K562 (cell line): Measurements from ENCODE around the gene PSMA7. TPM values are rescaled to one million over a fixed set of nuclear protein-coding genes. Genes with fewer than 3 reads are reported as not detected.

Source experiments
- C11orf30 ChIP-seq: fragments of 450-650 bp; IDR thresholded peaks from 2 replicates; pipeline ENCODE4 v1.6.1; 2016; ENCODE audit warnings: low read depth, mild to moderate bottlenecking
- CHCHD3 ChIP-seq: fragments of 250-450 bp; sonication (Bioruptor Pico); IDR thresholded peaks from 2 replicates; pipeline ENCODE4 v2.1.2; 2022; ENCODE audit warnings: mild to moderate bottlenecking
- DLX4 ChIP-seq: fragments of 250-450 bp; sonication (Bioruptor Pico); IDR thresholded peaks from 2 replicates; pipeline ENCODE4 v1.6.1; 2021; ENCODE audit warnings: mild to moderate bottlenecking
- FOXJ2 ChIP-seq: fragments of 200-800 bp; sonication (Bioruptor generic); IDR thresholded peaks from 2 replicates; pipeline ENCODE4 v1.6.1; 2016; ENCODE audit warnings: missing genetic modification characterization, missing compliant biosample characterization
- GATAD2B ChIP-seq: fragments of 450-650 bp; IDR thresholded peaks from 2 replicates; pipeline ENCODE4 v1.6.1; 2017; ENCODE audit warnings: mild to moderate bottlenecking, borderline replicate concordance
- HMG20B ChIP-seq: fragments of 250-450 bp; sonication (Bioruptor Pico); IDR thresholded peaks from 2 replicates; pipeline ENCODE4 v1.5.0; 2021; ENCODE audit warnings: mild to moderate bottlenecking
- MTA1 ChIP-seq: fragments of 450-650 bp; IDR thresholded peaks from 2 replicates; pipeline ENCODE4 v1.6.1; 2017; ENCODE audit warnings: borderline replicate concordance
- MTF1 ChIP-seq: fragments of 250-450 bp; sonication (Bioruptor Pico); IDR thresholded peaks from 2 replicates; pipeline ENCODE4 v1.9.0; 2021; ENCODE audit warnings: moderate library complexity, mild to moderate bottlenecking, inconsistent platforms, borderline replicate concordance
- NONO ChIP-seq, 2 experiments: fragments of 200-400 bp in 1 of 2; fragments of 450-650 bp in 1 of 2; formaldehyde crosslinking in 1 of 2; IDR thresholded peaks; 2 replicates each; pipeline ENCODE4 v1.6.1; 2017; ENCODE audit warnings: low read depth in 2 of 2, mild to moderate bottlenecking in 2 of 2, moderate library complexity in 2 of 2, low read length in 1 of 2
- NR3C1 ChIP-seq: sonication (generic); formaldehyde crosslinking; IDR thresholded peaks from 2 replicates; pipeline ENCODE4 v1.8.1; 2022; ENCODE audit warnings: missing genetic modification reagents
- RAD21 ChIP-seq, 2 experiments: fragments of 250-450 bp in 1 of 2; fragments of 450-650 bp in 1 of 2; sonication (Bioruptor Pico) in 1 of 2; formaldehyde crosslinking in 1 of 2; IDR thresholded peaks in 1 of 2; conservative IDR thresholded peaks in 1 of 2; 2 replicates each; pipeline versions ENCODE4 v1.4.0 to v1.8.0; 2020 to 2022; ENCODE audit warnings: mild to moderate bottlenecking in 2 of 2, moderate library complexity in 1 of 2
- RB1 ChIP-seq: fragments of 450-650 bp; IDR thresholded peaks from 2 replicates; pipeline ENCODE4 v1.6.1; 2017; ENCODE audit warnings: low read depth, mild to moderate bottlenecking
- RUNX1 ChIP-seq: sonication (generic); IDR thresholded peaks from 2 replicates; pipeline ENCODE4 v1.6.1; 2016; ENCODE audit warnings: antibody characterized with exemption, low read depth
- SAFB ChIP-seq: fragments of 200-400 bp; formaldehyde crosslinking; IDR thresholded peaks from 2 replicates; pipeline ENCODE4 v1.6.1; 2017; ENCODE audit warnings: low read depth, low read length, borderline replicate concordance
- SUPT5H ChIP-seq: fragments of 450-650 bp; IDR thresholded peaks from 2 replicates; pipeline ENCODE4 v1.6.1; 2016
- TRIM24 ChIP-seq, 2 experiments: fragments of 450-650 bp; IDR thresholded peaks; 2 replicates each; pipeline ENCODE4 v1.6.1; 2016
- ZBED1 ChIP-seq: IDR thresholded peaks from 2 replicates; pipeline ENCODE4 v1.6.1; 2014
- ZFP36 ChIP-seq: fragments of 150-350 bp; IDR thresholded peaks from 2 replicates; pipeline ENCODE4 v1.6.1; 2018; ENCODE audit warnings: low read length, low read depth; ENCODE audit not compliant: partially characterized antibody
- ZNF41 ChIP-seq: fragments of 250-450 bp; sonication (Bioruptor Pico); conservative IDR thresholded peaks from 2 replicates; pipeline ENCODE4 v1.4.0; 2020; ENCODE audit warnings: mild to moderate bottlenecking
- polyA plus RNA-seq, 8 experiments: library from polyadenylated mRNA; depleted of rRNA in 4 of 8; stranded (reverse) in 5 of 8; unstranded in 3 of 8; fragments of >200 nt; fragmentation: Nextera tagmentation in 2 of 8; fragmentation: Illumina TruSeq in 1 of 8; extraction: Ambion mirVana in 2 of 8; extraction: Trizol in 1 of 8; gene quantifications; 2 replicates each; pipeline versions ENCODE4 v1.2.1 to v1.2.3, GENCODE V29; 2011 to 2014; ENCODE audit warnings: inconsistent platforms in 1 of 8, missing spikeins in 1 of 8
- total RNA-seq, 7 experiments: library from RNA; depleted of rRNA in 6 of 7; stranded (reverse); fragments of >200 nt in 6 of 7; fragmentation: Illumina TruSeq in 2 of 7; extraction: Trizol in 2 of 7; gene quantifications; 2 replicates each; pipeline versions ENCODE4 v1.2.1 to v1.2.3, GENCODE V29; 2011 to 2021; ENCODE audit warnings: low replicate concordance in 1 of 7
- TF ChIP-seq, protein P1 (sequence below): sonication (generic); formaldehyde crosslinking; IDR thresholded peaks from 2 replicates; pipeline ENCODE4 v1.8.1; 2023; ENCODE audit warnings: mild to moderate bottlenecking, missing genetic modification reagents
- TF ChIP-seq, protein P2 (sequence below): fragments of 250-450 bp; sonication (Bioruptor Pico); IDR thresholded peaks from 2 replicates; pipeline ENCODE4 v1.8.0; 2022; ENCODE audit warnings: moderate library complexity, mild to moderate bottlenecking, inconsistent platforms
- TF ChIP-seq, protein P3 (sequence below), 3 experiments: IDR thresholded peaks in 2 of 3; conservative IDR thresholded peaks in 1 of 3; 2 replicates each; pipeline ENCODE4 v1.5.1; 2011 to 2012; ENCODE audit warnings: low read length in 3 of 3, mild to moderate bottlenecking in 3 of 3, control low read depth in 2 of 3, improper control_type of control experiment in 1 of 3, inconsistent platforms in 1 of 3, low read depth in 1 of 3, mixed read lengths in 1 of 3, moderate library complexity in 1 of 3; ENCODE audit not compliant: insufficient read depth in 2 of 3

Gene PSMA7
- total and polyA plus RNA-seq, 9 of the 15 experiments (the other 6 are each of a cell fraction or from before 2014, with no cell fraction given), result 257 to 510 (median 393) TPM

DNA sequence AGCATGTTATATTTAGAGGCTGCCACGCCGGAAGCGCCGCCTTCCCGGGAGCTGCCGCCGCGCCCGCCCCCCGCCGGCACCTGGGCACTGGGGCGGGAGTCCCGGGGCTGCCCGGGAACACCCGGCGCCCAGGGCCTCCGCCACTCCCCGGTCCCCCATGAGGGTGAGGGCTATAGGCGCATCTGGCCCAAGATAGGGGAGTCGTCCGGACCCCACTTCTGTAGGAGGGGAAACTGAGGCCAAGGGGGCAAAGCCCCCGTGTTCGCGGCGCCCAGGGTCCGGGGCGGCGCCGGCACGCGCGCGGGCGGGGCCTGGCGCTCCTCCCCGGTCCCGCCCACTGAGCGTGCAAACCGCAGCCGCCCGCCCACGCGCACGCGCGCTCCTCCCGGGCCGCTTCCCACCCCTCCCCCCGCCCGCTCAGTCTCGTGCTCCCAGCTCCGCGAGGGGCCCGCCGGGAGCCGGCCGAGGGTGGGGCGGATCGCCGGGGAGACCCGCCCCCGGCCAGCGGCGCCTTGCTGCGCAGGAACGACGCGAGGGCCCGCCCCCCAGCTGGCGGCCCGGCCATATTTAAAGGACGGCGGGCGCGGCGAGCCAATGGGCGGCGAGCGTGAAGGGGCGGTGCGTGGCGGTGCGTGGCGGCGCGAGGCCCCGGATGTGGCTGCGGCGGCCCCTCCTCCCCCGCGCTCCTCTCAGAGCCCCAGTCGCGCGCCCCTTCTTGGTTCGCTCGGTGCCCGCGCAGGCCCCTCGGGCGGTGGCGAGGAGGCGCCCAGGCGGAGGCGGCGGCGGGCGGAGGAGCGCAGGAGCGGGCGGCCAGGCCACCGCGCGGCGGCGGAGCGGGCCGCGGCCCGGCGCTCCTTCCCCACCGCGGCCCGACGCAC lies 21.2 kb downstream of the PSMA7 start, which contains the start of gene LSM14B (continued):
- TF ChIP-seq ZNF41 (CRISPR knock-in tag), result no peak
- no peak for TF ChIP-seq RAD21 (CRISPR knock-in tag; conservative IDR thresholded peaks at IDR 0.05 in 1 of 2, IDR thresholded peaks at IDR 0.05 in 1 of 2)
- no peak for TF ChIP-seq ZBED1
- no peak for TF ChIP-seq SUPT5H
- TF ChIP-seq, protein P1, sequence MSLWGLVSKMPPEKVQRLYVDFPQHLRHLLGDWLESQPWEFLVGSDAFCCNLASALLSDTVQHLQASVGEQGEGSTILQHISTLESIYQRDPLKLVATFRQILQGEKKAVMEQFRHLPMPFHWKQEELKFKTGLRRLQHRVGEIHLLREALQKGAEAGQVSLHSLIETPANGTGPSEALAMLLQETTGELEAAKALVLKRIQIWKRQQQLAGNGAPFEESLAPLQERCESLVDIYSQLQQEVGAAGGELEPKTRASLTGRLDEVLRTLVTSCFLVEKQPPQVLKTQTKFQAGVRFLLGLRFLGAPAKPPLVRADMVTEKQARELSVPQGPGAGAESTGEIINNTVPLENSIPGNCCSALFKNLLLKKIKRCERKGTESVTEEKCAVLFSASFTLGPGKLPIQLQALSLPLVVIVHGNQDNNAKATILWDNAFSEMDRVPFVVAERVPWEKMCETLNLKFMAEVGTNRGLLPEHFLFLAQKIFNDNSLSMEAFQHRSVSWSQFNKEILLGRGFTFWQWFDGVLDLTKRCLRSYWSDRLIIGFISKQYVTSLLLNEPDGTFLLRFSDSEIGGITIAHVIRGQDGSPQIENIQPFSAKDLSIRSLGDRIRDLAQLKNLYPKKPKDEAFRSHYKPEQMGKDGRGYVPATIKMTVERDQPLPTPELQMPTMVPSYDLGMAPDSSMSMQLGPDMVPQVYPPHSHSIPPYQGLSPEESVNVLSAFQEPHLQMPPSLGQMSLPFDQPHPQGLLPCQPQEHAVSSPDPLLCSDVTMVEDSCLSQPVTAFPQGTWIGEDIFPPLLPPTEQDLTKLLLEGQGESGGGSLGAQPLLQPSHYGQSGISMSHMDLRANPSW (CRISPR knock-in tag), result no peak
- peak; percentile 92 for TF ChIP-seq GATAD2B
- no peak for TF ChIP-seq NR3C1
- peak; percentile 77 for TF ChIP-seq SAFB
- TF ChIP-seq, protein P2, sequence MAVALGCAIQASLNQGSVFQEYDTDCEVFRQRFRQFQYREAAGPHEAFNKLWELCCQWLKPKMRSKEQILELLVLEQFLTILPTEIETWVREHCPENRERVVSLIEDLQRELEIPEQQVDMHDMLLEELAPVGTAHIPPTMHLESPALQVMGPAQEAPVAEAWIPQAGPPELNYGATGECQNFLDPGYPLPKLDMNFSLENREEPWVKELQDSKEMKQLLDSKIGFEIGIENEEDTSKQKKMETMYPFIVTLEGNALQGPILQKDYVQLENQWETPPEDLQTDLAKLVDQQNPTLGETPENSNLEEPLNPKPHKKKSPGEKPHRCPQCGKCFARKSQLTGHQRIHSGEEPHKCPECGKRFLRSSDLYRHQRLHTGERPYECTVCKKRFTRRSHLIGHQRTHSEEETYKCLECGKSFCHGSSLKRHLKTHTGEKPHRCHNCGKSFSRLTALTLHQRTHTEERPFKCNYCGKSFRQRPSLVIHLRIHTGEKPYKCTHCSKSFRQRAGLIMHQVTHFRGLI (CRISPR knock-in tag), result no peak
- no peak; the same call in 1 of the 2 replicates for TF ChIP-seq RB1
- TF ChIP-seq DLX4 (CRISPR knock-in tag), result no peak
- no peak for TF ChIP-seq FOXJ2 (tag)
- no peak for TF ChIP-seq TRIM24 (IDR thresholded peaks at IDR 0.05)
- TF ChIP-seq MTA1, result no peak
- TF ChIP-seq ZFP36, result no peak
- TF ChIP-seq NONO (IDR thresholded peaks at IDR 0.05; ENCODE audit: low read depth in 2 of 2, low read length in 1 of 2), result peak in 1 of 2 experiments; percentile 51; a peak in 1 of 4 replicates
- TF ChIP-seq HMG20B (CRISPR knock-in tag), result no peak
- TF ChIP-seq C11orf30, result no peak
- TF ChIP-seq MTF1 (CRISPR knock-in tag), result no peak
- peak; percentile 39; the same call in 1 of the 2 replicates for TF ChIP-seq RUNX1
- no peak for TF ChIP-seq CHCHD3
- TF ChIP-seq, protein P3, sequence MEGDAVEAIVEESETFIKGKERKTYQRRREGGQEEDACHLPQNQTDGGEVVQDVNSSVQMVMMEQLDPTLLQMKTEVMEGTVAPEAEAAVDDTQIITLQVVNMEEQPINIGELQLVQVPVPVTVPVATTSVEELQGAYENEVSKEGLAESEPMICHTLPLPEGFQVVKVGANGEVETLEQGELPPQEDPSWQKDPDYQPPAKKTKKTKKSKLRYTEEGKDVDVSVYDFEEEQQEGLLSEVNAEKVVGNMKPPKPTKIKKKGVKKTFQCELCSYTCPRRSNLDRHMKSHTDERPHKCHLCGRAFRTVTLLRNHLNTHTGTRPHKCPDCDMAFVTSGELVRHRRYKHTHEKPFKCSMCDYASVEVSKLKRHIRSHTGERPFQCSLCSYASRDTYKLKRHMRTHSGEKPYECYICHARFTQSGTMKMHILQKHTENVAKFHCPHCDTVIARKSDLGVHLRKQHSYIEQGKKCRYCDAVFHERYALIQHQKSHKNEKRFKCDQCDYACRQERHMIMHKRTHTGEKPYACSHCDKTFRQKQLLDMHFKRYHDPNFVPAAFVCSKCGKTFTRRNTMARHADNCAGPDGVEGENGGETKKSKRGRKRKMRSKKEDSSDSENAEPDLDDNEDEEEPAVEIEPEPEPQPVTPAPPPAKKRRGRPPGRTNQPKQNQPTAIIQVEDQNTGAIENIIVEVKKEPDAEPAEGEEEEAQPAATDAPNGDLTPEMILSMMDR (IDR thresholded peaks at IDR 0.05 in 2 of 3, conservative IDR thresholded peaks at IDR 0.05 in 1 of 3; ENCODE audit: insufficient read depth in 2 of 3, low read depth in 1 of 3, low read length in 3 of 3), result no peak
